ENCODE measurements around the gene NKX1-2. TPM values are rescaled to one million over a fixed set of nuclear protein-coding genes. Genes with fewer than 3 reads are reported as not detected.

The NKX1-2 gene
- total and polyA plus RNA-seq, 2 of the 8 experiments (the other 6 are each of a cell fraction or from before 2014, with no cell fraction given): 12.7 to 34.9 TPM

- Histone ChIP-seq H3K23me2 (ENCODE audit: low read depth, low read length) (peaks cover 23% of the 10 kb centered on the region), H3K14ac (ENCODE audit: insufficient read length) (no peak overlapping the region), H3K9ac (replicated peaks in 1 of 4; ENCODE audit: extremely low read depth in 1 of 4, low read depth in 3 of 4, low read length in 3 of 4) (no peak overlapping the region), H4K8ac (ENCODE audit: extremely low read depth, insufficient read depth, low read length) (no peak overlapping the region), H3K23ac (ENCODE audit: insufficient read length) (no peak overlapping the region), H3K18ac (ENCODE audit: extremely low read depth, low read length) (no peak overlapping the region), H2BK20ac (ENCODE audit: low read length) (peak overlapping the region; percentile 13; the same call in 1 of the 2 replicates), H3K79me2 (ENCODE audit: control insufficient read depth in 1 of 2, insufficient read depth in 2 of 2, low read length in 2 of 2) (no peaks in the 10 kb centered on the region), H3K4me2 (ENCODE audit: insufficient read depth in 1 of 2, low read depth in 2 of 2, low read length in 2 of 2) (peak overlapping the region; percentile 92 to 96), H2BK12ac (ENCODE audit: low read depth, low read length) (no peak overlapping the region), H2AFZ (ENCODE audit: low read length) (no peak overlapping the region), H2BK120ac (replicated peaks; ENCODE audit: low read depth, low read length) (no peak overlapping the region), H4K20me1 (replicated peaks in 1 of 2; ENCODE audit: control insufficient read depth in 1 of 2, insufficient read depth in 2 of 2, low read length in 2 of 2) (peaks cover 0 to 15% of the 10 kb centered on the region in 2 experiments), H3K79me1 (ENCODE audit: low read depth, low read length) (no peaks in the 10 kb centered on the region), H4K5ac (ENCODE audit: insufficient read length, low read depth, low read length) (no peak overlapping the region), H2BK5ac (ENCODE audit: low read depth, low read length) (no peak overlapping the region; the same call in 1 of the 2 replicates), H3K4me1 (replicated peaks in 1 of 4; ENCODE audit: control insufficient read depth in 3 of 4, insufficient read depth in 4 of 4, low read length in 3 of 4) (peaks cover 17 to 39% (median 31%) of the 10 kb centered on the region in 4 experiments), H2BK15ac (ENCODE audit: low read length) (no peak overlapping the region), H3K36me3 (ENCODE audit: control insufficient read depth in 2 of 4, insufficient read depth in 4 of 4, low read length in 3 of 4) (peaks cover 0 to 1% (median 0%) of the 10 kb centered on the region in 4 experiments; a peak in 1 of 8 replicates), H3K27ac (ENCODE audit: low read depth, low read length) (no peak overlapping the region; the same call in 1 of the 2 replicates), H3K56ac (replicated peaks; ENCODE audit: insufficient read length, low read depth, low read length) (no peak overlapping the region), H2AK5ac (ENCODE audit: low read depth, low read length) (no peak overlapping the region), H3K9me3 (ENCODE audit: insufficient read depth in 2 of 2, low read depth in 1 of 2, low read length in 1 of 2) (no peaks in the 10 kb centered on the region), H4K91ac (replicated peaks; ENCODE audit: insufficient read length, low read length) (peak overlapping the region; percentile 29), H3K27me3 (replicated peaks in 1 of 4; ENCODE audit: control insufficient read depth in 3 of 4, extremely low read depth in 1 of 4, insufficient read depth in 3 of 4, low read length in 3 of 4) (peaks cover 1 to 46% (median 37%) of the 10 kb centered on the region in 4 experiments), H3K4me3 (ENCODE audit: extremely low read depth in 1 of 4, insufficient read depth in 2 of 4, low read depth in 3 of 4, low read length in 4 of 4) (peak overlapping the region in 2 of 4 experiments; percentile 5 to 72; a peak in 2 of 8 replicates), H3K4ac (replicated peaks; ENCODE audit: insufficient read length, low read depth, low read length) (no peak overlapping the region)
- CTCF ChIA-PET (ENCODE audit: partially characterized antibody): interaction anchor here (1.1 to 1.8 kb wide), 4 partner anchors 10 to 33 kb away, joined by 3 to 9 read pairs (median 3); partner anchors contain the start of genes LHPP and OAT
- FAIRE-seq (peak; percentile 42), DNase-seq (ENCODE audit: low read depth in 1 of 2, low spot score in 2 of 2) (no peak)
- 10% methylated on average over 6 of the region's 6 CpGs; no CpG with 5 or more reads in 1 of the 2 experiments for WGBS, 2 experiments (ENCODE audit: extremely low coverage in 1 of 2, insufficient coverage in 1 of 2, insufficient read length in 1 of 2, insufficient replicate concordance in 2 of 2, low coverage in 1 of 2, low lambda C conversion rate in 2 of 2, missing lambda C conversion rate in 1 of 2)
- POLR2A ChIA-PET (ENCODE audit: partially characterized antibody): interaction anchor here (0.8 to 6.5 kb wide), 7 partner anchors 10 to 298 kb away, joined by 3 to 43 read pairs (median 5); partner anchors contain the start of genes LHPP and OAT
- TF ChIP-seq USF2 (IDR thresholded peaks at IDR 0.05; ENCODE audit: low read length) (no peak), BACH1 (IDR thresholded peaks at IDR 0.05; ENCODE audit: low read length) (peak; percentile 97), TAF1 (IDR thresholded peaks at IDR 0.05; ENCODE audit: low read depth, low read length) (0 out of 2 replicates have a peak, but pooled peaks have one; percentile 24), HDAC2 (IDR thresholded peaks at IDR 0.05; ENCODE audit: borderline replicate concordance in 1 of 2, low read depth in 2 of 2, low read length in 2 of 2) (no peak), SP1 (IDR thresholded peaks at IDR 0.05; ENCODE audit: low read depth, low read length) (no peak), RFX5 (IDR thresholded peaks at IDR 0.05; ENCODE audit: borderline replicate concordance, low read depth, low read length) (no peak), SUZ12 (IDR thresholded peaks at IDR 0.05; ENCODE audit: low read length) (no peak), BRCA1 (IDR thresholded peaks at IDR 0.05; ENCODE audit: low read depth, low read length) (no peak), TAF7 (optimal IDR thresholded peaks at IDR 0.05; ENCODE audit: borderline replicate concordance, low read depth, low read length) (no peak), TBP (IDR thresholded peaks at IDR 0.05; ENCODE audit: low read depth, low read length) (0 out of 2 replicates have a peak, but pooled peaks have one; percentile 27), TCF12 (IDR thresholded peaks at IDR 0.05; ENCODE audit: low read depth, low read length) (no peak), SP4 (IDR thresholded peaks at IDR 0.05; ENCODE audit: low read length) (no peak)
- TF ChIP-seq, protein P1, sequence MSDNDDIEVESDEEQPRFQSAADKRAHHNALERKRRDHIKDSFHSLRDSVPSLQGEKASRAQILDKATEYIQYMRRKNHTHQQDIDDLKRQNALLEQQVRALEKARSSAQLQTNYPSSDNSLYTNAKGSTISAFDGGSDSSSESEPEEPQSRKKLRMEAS (IDR thresholded peaks at IDR 0.05): no peak
Observed at GRCh38 chr10:124451276-124451675, 1.4 kb upstream of the NKX1-2 start.

Data from H1 (cell line).